HL-60/S4 (cell line): ENCODE results near the gene TXNRD2.
"Not testable (repeated sequence)": the region's sequence is repeated elsewhere in the genome, so short reads cannot be mapped to it uniquely, and the experiment has no call there.

Source experiments
- in situ Hi-C: fragments of 300-500 bp; cut with MboI; formaldehyde crosslinking; loops from 2 replicates; pipeline ENCODE4 v1.14.3; 2022; ENCODE audit warnings: low sequenced_read_pairs

The TXNRD2 gene

DNA sequence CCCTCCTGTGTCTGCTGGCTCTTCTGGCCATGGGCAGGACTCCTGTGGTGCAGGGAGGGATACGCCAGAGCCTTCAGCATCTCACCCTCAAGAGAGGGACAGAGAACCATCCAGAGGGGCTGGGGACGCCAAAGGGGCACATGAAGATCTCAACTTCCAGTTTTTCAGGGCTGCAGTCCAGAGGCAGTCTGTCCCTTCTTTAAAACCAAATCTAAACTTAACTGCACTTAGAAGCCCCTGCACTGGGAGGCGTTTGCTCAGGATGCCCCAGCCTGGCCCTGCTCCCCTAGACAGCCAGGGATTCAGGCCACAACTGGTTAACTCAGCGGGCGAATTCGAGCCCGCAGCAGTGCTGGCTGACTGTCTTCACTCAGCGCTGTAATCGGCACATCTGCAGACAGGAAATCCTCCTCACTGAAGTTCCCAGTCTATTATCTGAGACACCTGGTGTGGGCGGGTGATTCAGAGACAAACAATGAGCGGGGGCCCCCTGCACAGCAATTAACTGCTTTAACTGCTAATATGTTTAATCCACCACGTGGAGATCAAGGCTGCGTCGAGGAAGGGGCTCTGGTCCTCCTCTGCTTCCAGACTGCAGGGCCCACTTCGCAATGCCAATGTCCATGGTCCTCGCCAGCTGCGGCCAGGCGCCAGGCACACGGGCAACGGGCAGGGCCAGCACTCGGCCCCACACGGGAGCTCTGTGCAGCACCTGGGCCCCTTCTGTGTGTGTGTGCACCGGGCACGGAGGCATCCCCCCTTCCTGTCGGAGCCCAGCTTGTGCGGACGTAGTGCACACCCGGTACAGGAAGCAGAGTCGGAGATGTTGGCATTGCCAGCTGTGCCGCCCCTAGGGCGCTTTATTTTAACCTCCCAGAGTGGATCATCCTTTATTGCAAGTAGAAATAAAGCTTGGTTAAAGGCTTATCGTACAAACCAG is 50.0 kb downstream of the TXNRD2 start:
- in situ Hi-C loops: no loop called here

DNA sequence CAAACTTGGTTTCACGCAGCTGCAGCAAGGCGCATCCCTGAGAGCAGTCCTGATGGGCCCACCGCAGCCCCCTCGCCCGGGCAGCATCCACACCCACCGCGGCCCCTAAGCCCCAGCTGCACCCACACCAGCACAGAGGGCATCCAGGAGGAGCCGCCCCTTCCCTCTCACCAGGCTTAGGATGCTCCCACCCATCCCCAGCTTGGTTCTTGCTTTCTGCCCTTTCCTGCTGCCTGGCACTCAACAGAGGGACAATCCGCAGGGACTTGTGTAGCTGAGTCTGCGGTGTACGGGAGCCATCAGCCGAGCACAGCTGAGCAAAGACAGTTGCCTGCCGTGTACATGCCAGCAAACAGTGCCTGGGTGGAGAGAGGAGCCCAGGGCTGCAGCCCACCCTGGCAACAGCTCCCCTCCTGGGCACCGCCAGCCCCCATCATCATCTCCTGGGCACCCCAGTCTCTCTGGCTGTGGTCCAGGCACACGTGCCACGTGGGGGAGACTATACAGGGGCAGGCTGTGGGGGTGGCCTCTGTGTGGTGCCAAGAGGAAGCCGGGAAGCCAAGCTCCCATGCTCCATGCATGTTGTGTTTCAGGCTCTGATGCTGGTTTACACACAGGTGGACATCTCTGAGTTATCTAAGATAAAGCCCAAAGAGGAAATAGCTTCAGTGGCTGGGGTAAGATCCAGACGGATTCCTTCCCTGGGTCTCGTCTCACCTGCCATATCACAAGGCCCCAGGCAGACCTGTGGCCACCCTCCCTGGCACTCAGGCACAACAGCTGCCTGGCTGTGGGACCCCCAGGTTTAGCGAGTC is 50.9 kb downstream of the TXNRD2 start:
- in situ Hi-C loops: no loop called here

DNA sequence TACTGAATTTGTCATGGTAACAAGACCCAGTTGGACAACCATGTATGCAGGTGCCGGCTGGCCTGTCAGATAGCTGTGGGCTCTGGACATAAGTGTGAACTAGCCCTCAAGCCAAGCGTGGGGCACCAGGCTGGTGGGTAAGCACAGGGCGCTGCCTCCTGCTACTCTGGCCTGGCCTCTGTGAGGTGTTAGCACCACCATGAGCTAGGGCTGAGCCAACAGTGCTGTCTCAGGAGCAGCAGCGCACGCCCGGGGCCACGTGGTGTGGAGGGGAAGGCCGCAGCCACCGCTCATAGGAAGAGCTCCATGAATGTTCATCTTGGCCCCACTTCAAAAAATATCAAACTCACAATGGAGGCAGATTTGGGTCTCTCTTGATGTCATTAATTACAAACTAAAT is 51.7 kb downstream of the TXNRD2 start:
- in situ Hi-C loops: no loop called here

DNA sequence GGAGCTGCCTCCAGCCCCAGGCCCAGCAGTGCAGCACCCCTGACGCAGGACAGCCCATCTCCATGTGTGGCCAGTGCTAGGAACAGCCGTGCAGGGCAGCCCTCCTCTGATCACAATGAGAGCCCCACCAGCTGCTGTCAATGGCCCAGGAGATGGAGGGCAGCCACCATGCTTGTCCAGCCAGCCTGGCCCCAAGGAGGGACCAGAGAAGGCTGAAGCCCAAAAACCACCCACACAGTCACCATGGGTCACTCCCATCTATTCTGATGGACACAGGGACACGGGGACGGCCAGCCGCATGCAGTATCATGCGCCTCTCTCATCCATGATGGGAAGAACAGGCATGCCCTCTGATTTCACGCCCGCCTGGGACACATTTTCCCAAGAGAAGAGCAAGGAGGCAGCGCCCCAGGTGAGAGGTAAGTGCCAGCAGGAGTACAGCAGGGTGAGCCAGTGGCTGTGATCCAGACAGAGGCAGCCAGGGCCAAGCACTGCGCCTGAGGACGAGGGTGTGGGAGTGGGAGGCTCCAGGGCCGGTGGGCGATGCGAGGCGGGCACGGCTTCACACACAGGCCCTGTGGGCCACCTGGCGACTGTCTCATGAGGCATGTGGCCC is 53.4 kb downstream of the TXNRD2 start:
- in situ Hi-C loops: no loop called here

DNA sequence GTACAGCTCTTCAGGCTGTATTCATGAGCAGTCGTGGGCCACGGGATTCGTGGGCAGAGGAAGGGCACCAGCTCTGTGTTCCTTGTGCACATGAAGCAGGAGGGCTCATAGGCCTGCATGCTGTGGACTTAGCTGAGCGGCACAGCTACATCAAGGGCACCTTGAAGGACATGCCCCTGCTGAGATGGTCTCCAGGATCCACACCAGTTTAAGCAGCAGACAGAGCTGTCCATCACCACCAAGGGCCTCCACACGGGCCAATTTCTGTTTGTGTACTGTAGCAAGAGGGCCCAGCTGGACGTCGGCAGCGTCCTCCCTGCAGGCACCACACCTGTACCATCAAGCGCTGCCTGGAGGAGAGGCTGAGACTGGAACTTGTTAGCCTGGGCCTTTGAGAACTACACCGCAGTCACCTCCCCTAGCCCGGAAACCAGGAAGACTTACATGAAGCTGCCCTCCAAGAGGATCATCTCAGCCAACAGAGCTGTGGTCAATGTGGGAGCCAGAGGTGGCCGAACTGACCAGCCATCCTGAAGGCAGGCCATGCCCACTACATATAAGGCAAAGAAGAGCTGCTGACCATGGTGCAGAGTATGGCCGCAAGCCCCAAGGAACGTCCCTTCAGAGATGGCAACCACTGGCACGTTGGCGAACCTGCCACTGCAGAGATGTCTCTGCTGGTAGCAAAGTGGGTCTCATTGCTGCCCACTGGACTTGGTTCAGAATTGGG is 54.2 kb downstream of the TXNRD2 start:
- in situ Hi-C loops: no loop called here

DNA sequence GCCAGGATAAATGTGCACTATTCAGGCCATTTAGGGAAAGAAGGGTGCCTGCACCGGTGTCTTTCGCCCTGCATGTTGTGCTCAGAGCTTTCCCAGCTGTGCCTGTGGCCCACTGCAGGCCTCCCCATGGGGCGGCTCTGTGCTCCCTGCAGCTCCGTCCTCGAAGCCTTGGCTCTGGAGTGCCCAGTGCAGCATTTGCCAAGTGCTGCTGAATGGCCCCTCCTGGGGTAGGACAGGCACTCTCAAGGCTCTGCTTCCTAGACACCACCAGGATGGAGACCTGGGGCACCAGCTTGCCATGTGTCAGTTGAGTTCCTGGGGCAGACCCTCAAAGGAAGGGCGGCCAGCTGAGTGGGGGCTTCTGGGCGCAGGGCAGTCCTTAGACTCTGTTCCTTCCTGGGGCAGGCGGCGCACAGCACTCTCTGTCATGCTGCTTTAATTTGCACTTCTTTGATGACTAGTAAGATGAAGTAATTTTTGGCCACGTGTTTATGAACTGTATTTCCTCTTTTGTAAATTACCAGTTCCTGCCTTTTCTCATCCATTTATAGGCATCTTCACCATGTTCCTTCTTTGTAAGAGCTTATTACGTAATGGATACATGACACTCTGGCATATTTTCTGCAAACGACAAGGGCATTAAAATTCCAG is 54.9 kb downstream of the TXNRD2 start:
- in situ Hi-C loops: no loop called here

DNA sequence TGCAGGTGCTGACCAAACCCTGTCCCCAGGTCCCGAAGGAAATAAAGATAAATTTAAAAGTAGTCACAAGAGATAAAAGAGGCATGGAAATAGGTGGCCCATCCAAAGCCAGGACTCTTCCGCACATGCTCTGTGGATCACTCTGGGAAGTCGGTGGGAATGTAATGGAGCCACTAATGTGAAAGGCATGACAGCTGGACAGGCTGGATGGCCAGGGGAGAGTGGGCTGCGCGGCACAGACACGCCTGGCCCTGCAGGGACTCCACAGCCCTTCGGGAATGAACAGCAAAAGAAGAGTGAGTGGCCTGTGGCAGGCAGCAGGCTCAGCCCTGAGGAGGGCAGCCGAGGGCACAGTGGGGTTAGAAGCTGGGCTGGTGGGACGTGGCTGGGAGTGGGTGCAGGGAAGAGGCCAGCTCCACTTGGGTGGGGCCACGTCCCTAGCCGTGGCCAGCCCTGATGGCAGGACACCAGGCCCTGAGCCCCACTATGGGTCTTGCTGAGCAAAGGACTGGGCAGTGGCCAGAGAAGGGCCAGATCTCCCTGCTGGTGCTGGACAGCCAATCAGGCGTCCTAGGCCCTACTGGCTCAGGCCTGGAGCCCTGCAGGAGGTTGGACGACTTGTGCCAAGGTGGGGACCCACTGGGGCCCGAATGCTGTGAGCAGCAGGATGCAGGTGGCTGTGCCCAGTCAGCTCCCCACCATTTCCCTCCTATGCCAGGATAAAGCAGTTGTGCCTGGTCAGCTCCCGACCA is 55.6 kb downstream of the TXNRD2 start:
- in situ Hi-C loops: no loop called here

DNA sequence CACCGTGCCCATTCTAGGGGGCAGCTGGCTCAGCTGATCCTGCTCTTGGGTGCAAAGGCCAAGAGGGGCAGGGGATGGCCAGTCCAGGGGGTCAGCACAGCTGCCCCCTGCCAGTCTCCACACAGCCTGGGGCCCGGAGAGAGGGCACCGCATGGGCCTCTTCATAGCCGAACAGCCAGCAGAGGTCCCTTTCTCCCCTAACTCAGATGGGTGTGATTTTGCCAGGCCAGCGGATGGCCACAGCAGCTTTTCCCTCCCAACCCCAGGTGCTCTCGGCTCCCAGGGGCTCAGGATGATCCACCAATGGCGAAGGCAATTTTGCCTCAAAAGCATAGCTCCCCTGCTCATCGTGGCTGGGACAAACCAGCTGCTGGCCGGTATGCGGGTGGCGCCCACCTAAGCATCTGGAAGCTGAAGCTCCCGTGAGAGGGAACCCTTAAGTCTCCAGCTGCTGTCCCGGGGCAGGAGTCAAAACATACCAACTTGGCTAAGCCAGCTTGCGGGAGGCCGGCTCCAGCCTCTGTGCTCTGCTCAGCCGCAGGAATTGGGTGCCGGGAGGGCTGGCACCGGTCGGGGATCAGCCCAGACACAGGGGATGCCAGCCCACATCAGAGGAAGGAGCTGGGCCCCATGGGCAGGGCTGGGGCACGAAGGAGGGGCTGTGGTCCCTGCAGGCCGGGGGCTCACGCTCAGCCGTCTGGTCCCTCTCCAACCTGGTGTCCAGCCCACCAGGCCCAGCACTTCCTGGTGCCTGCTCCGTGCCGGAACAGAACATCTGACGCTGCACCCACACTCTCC is 56.5 kb downstream of the TXNRD2 start:
- in situ Hi-C loops: no loop called here

DNA sequence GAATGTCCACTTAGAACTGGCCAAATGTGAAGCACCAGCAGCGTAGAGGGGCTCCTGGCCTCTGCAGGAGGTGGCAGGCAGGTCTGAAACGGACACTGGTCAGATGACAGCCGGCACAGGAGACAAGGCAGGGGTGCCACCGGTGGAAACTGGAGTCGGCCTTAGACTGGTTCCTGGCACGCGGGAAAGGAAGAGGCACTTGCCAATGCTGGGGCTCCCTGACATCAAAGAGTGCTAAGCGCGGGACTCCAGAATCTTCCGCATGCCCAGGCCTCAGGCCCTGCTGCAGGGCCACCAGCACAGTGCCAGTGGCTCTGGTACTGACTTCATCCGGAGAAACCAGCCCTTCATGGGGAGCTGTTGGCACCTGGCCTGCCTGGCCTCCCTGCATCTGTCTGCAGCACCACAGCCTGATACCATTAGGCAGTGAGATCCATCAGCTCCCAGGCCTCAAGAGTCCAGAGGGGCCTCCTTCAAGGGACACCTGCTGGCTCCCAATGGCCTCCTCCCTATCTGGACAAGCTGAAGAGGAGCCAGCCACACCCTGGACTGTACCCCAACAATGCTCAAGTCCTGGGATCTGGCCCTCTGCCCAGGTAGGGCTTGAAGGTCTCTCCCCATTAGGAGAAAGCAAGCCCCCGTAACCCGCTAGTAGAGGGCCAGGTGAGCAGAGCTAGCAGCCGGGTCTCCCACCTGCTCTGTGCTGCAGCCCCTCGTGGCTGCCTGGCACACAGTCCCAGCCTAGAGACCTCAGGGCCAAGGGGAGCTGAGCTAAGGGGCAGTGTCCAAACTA is 57.3 kb downstream of the TXNRD2 start:
- in situ Hi-C loops: no loop called here

DNA sequence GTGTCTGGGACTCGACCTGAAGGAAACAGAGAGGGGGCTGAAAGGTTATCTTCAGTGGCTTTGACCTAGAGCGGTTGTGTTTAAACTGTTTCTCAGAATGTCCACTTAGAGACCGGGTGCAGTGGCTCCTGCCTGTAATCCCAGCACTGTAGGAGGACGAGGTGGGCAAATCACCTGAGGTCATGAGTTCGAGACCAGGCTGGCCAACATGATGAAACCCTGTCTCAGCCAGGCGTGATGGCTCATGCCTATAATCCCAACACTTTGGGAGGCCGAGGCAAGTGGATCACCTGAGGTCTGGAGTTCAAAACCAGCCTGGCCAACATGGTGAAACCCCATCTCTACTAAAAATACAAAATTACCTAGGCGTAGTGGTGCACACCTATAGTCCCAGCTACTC is 58.2 kb downstream of the TXNRD2 start:
- in situ Hi-C loops: not testable (repeated sequence)

DNA sequence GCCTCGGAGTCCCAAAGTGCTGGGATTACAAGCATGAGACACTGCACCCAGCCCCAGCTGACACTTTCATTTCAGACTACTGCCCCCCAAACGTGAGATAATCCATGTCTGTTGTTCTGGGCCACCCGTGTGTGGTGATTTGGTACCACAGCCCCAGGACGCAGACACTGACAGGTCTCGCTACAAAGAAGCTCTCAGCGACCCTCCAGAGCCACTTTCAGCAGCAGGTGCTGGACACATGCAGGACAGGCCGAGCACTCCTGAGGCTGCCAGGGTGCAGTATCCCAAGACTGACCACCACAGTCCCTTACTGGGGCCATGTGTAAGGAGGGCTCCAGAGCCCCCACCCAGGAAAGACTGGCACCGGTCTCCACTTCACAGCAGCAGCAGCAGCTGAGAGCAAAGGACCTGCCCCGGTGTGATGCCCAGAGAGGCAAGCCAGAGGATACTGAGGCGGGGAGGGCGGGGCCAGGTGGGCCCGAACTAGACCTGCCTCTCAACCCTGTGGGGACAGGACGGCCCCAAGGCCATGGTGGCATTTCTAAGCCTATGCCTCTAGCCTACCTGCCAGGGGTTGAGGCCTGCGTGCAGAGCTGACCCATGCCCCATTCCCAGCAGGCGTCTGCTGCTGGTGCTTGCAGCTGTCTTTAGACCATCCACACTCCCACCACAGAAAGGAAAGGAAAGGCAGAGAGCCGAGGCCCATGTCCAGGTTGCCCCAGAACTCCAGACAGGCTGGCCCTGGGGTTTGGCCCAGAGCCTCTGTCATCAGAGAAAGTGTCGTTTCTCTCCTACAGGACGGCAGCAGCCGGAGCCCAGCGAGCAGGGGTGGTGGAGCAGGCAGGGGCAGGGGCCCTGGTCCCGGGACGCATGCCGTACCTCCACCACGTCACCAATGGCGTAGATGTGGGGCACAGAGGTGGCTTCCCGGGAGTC is 58.9 kb downstream of the TXNRD2 start:
- in situ Hi-C loops: no loop called here

DNA sequence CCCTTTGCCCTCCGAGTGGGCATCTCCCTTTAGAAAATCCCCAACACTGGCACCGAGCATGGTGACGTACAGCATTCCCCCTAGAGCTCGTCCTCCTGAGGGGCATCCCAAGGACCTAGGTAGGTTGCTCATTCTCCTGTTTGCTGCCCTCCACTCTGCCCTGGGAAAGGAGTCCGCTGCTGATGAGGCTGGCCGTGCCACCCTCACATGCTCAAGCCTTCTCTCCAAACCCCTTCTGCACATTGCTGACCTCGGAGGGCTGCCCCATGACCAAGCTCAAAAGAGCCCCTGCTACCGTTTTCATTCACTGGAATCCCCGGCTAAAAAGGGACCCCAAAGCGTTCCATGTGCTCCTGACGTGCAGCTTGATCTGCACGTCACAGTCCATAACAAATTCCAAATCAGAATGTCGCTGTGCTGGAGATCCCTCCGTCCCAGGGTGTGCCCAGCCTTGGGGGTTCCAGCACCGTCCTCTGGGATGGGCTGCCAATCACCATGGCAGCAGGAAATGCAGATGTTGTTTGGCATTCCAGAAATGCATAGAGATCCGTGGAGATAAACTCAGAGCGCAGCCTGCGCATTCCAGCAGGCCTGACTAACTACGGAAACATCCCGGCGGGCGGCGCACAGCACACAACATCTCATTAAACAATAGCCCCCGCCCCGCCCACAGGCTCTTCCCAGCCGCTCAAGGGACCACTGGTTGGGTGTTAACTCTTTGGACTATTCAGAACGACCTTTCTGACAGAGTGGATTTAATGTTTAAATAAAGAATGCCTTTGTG is 60.6 kb downstream of the TXNRD2 start:
- in situ Hi-C loops: no loop called here

DNA sequence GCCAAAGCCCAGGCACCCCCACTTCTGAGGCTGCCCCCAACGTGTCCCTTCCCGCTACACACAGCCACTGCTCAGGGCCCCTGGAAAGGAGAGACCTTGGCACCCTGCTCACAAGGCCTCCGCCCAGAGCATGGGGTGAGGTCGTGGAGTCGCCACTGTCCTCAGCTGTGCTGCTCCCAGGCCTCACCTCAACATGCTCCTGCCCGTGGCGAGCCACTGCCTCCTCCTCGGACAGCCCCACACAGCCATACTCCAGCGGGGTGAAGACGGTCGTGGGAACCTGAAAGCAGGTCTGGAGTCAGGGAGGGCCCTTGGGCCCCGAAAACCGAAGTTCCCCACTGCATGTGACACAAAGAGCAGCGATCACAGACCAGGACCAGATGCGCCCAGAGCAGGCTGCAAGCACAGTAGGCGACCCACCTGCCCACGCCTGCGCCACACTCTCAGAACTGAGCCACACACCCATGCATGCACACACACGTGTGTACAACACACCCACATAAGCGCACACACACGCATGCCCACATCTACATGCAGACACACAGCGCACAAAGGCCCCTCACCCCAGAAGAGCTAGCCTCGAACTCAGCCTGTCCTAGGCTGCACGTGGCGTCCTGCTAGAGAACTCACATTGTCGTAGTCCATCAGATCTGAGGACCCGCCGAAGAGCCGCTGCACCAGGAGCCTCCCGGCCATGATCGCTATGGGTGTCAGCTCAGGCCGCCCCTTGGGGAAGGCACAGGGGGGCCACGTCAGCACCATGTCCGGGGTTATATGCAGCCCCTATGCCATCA is 61.4 kb downstream of the TXNRD2 start:
- in situ Hi-C loops: no loop called here

DNA sequence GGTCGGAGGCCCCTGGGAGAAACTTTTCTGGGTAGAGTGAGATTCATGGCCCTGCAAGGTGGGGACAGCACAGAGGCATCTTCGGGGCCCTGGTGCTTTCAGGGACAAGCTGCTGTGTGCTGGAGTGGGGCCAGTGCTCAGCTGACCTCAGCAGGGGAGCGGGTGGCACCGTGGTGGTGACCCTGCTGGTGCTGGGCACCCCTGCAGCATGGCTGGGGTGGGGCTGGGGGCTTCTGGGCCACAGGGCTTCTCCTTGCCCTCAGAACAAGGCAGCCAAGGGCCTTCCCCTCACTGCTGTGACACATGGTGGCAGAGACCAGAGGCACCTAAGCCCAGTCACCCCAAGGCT is 62.0 kb downstream of the TXNRD2 start:
- in situ Hi-C loops: no loop called here

DNA sequence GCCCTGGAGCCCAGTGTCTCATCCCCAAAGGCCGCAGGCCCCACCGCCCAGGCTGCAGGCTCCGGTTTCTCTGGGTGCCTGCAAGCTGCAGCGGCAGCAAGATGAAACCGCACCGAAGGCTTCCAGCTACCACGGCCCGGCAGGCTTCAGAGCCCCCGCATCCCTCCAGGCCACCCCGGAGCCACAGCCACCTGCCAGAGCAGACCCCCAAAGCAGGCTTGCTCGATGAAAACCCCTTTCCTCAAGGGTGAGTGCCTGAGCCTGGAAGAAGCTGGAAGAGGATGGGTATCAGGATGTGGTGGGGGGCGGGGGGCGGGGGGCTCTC is 62.4 kb downstream of the TXNRD2 start:
- in situ Hi-C loops: no loop called here
